Tongue (tissue), 2 donors: ENCODE measurements around the gene PPP1R1B. TPM values are rescaled to one million over a fixed set of nuclear protein-coding genes. Genes with fewer than 3 reads are reported as not detected.

ENCODE experiments used
- DNase-seq: peaks from one replicate; pipeline ENCODE4 v3.0.0-alpha.2; 2015
- total RNA-seq: library from RNA; depleted of rRNA; stranded (reverse); fragments of >200 nt; gene quantifications from one replicate; pipeline ENCODE4 v1.2.3, GENCODE V29; 2014

PPP1R1B gene
- total RNA-seq, 1 donor from 2014 or later, result 7.1 TPM

GRCh38 chr17:39617446-39618245 is 9.1 kb upstream of the PPP1R1B start:
- peak; percentile 76 for DNase-seq

- DNase-seq, result no peak
Observed at GRCh38 chr17:39618246-39618913, 8.4 kb upstream of the PPP1R1B start.

- DNase-seq, result no peak
Observed at GRCh38 chr17:39618956-39619785, 7.6 kb upstream of the PPP1R1B start.

GRCh38 chr17:39619786-39620101 is 7.0 kb upstream of the PPP1R1B start:
- no peak for DNase-seq

- DNase-seq, result peak; percentile 95
Observed at GRCh38 chr17:39621523-39622379, 5.0 kb upstream of the PPP1R1B start.

- DNase-seq, result no peak
Observed at GRCh38 chr17:39622380-39623006, 4.3 kb upstream of the PPP1R1B start.

- peak; percentile 86 for DNase-seq
Observed at GRCh38 chr17:39623356-39623950, 3.3 kb upstream of the PPP1R1B start.

GRCh38 chr17:39624313-39624712 is 2.4 kb upstream of the PPP1R1B start:
- DNase-seq, result no peak

GRCh38 chr17:39625198-39625785 is 1.5 kb upstream of the PPP1R1B start:
- DNase-seq, result no peak

- no peak for DNase-seq
Observed at GRCh38 chr17:39627047-39627711, 427 bp downstream of the PPP1R1B start.

GRCh38 chr17:39627712-39628516 is 1.2 kb downstream of the PPP1R1B start:
- DNase-seq, result no peak

GRCh38 chr17:39628655-39629493 is 2.1 kb downstream of the PPP1R1B start:
- no peak for DNase-seq

- no peak for DNase-seq
Observed at GRCh38 chr17:39629494-39629880, 2.7 kb downstream of the PPP1R1B start.

GRCh38 chr17:39629898-39630297 is 3.1 kb downstream of the PPP1R1B start:
- no peak for DNase-seq

GRCh38 chr17:39631403-39631802 is 4.7 kb downstream of the PPP1R1B start:
- no peak for DNase-seq

GRCh38 chr17:39632153-39632941 is 5.6 kb downstream of the PPP1R1B start:
- no peak for DNase-seq

GRCh38 chr17:39633570-39634183 is 6.9 kb downstream of the PPP1R1B start:
- no peak for DNase-seq
